Stimulated activated CD4-positive, alpha-beta T cell treated with anti-CD3 and anti-CD28 coated beads, Interleukin-4, amount 100 ng/mL, for 24 hours (primary cell): ENCODE data around the gene FBXO28.
"Not testable (repeated sequence)": the region's sequence is repeated elsewhere in the genome, so short reads cannot be mapped to it uniquely, and the experiment has no call there.

Source experiments
- DNase-seq: peaks from one replicate; pipeline ENCODE4 v3.0.0-alpha.2; 2020

The FBXO28 gene

DNA sequence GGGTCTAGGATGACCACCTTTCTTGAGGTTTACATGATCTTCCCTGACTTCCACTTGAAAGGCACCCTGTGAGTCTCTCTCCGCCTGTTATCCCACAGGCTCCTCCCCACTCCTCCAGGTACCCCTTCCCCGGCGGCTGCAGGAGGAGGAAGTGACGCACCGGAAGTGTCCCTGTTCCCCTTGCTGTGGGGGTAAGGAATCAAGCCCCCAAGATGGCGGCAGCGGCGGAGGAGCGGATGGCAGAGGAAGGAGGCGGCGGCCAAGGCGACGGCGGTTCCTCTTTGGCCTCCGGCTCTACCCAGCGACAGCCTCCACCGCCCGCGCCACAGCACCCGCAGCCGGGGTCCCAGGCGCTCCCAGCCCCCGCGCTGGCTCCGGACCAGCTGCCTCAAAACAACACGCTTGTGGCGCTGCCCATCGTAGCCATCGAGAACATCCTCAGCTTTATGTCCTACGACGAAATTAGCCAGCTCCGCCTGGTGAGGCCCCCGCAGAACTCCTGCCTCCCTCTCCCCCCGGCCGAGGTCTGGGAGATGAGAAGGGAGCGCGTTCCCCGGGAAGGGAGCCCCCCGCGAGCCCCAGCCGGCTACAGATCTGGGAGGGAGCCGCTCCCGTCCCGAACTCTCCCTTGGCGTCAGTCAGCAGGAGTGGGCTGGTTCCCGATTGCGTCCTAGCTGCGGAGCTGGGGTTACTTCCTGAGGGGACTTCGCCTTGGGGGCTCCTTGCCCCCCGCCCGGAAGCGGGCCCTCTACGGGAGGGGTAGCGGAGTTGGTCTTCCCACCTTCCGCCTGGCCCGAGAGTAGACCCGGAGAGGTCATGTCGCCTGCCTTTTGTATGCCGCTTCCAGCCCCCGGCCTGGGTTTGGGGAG is at the start of gene FBXO28:
Gene FBXO28 (plus strand): TSS at position 194 of the 869 bp plus-strand sequence. CDS start 19 bp downstream, at position 213.
- DNase-seq: peak; percentile 98

DNA sequence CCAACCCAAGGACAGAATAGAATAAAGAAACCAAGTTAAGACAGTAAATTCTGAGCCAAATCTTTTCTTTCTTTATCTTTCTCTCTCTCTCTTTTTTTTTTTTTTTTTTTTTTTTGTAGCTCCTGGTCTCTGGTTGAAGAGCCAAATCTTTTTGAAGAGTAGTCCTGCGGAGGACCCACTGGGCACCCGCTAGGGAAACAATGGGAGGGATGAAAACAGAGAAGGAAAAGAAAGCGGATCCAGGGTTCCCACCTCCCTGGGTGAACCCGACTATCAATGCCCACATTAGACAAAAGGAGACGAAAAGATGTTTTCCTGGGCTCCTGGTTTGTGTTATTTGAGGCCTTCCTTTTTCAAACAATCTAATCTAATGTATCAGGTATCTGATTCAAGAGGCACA is 49.8 kb upstream of the FBXO28 start:
- DNase-seq: no peak

GRCh38 chr1:224065455-224065854 is 48.5 kb upstream of the FBXO28 start:
- no peak for DNase-seq

GRCh38 chr1:224067207-224067606 is 46.7 kb upstream of the FBXO28 start:
- no peak for DNase-seq

DNA sequence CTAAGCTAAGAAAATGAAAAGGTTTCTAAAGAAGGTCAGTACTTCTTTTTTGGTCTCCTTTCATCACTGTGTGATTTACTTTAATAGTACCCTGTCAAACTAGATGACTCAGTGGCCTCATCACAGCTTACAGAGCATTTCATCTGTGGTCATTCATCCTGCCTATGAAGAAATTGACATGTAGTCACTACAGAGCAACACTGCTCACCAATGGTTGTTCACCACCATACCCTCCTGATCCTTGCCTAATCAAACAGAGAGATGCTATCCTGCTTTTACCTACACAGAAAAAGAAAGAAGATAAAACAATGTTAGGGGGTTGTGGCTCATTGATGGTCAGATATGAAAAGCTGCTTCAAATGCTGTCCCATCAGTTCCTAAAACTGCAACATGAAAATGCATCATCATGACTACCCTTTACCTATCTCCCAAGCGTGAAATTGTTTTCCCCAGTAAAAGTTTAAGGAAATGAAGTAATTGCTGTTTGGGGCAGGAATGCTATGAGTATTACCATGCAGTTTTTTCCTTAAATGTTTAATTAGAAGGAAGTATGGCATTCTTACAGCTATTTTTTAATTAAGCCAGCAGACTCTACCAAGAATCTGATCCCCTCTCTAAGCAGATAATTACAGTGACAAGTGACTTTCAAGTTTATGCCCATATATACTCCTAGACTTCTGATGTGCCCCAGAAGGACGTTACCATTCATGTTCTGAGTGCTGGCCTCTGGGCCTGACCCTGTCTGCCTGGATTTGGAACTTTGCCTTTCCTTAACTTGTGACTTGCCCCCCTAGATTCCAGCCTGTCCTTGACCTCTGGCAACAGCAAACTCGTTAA is 46.1 kb upstream of the FBXO28 start:
- no peak for DNase-seq

GRCh38 chr1:224068458-224069072 is 45.3 kb upstream of the FBXO28 start:
- DNase-seq: no peak

GRCh38 chr1:224069138-224069537 is 44.8 kb upstream of the FBXO28 start:
- no peak for DNase-seq

GRCh38 chr1:224070521-224070920 is 43.4 kb upstream of the FBXO28 start:
- DNase-seq: no peak

DNA sequence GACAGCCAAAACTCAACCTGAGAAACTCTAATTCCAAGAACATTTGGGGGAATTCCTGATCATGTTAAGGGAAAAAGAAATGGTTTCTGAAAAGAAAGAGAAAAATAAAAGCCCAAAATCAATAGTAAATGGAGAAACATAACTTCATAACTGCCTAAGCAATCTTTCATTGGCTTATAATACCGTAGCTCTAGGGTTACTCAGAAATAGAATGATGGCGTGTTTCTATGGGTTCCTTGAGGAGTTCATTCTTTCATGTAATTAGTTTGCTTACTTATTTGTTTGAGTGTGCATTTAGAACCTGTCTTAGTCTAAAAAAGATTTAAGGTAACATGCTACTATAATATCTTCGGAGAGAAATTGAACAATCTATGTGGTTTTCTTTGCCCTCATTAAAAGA is 37.5 kb upstream of the FBXO28 start:
- DNase-seq: no peak

- DNase-seq: not testable (repeated sequence)
Observed at GRCh38 chr1:224079644-224080043, 34.3 kb upstream of the FBXO28 start.

DNA sequence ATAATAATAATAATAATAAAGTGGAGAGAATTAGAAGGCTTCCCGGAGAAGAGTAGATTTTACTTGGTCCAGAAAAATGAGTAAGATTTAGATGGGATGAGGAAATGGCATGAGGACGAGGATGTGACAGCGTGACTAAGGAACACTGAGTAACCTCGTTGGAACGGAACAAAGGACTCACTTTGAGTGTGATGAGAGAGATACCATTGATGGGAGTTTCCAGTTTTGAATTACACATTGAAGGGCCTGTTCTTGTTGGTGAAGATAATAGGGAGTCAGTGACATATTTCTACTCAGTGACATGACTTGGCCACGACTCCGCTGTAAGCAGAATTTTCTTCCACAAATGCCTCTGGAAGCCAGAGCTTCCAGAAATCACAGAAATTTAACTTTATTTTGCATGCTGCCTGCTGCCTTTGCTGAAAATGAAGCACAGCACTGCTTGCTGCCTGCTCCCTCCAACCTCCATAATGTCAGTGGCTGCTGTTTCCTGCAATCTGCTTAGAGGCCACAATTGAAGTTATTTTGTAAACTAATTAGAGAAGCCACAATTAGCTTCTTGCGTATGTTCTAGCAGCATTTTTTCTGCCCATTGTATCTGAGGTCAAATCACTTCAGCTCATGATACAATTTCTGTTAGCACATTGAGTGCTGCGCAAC is 33.7 kb upstream of the FBXO28 start:
- no peak for DNase-seq

DNA sequence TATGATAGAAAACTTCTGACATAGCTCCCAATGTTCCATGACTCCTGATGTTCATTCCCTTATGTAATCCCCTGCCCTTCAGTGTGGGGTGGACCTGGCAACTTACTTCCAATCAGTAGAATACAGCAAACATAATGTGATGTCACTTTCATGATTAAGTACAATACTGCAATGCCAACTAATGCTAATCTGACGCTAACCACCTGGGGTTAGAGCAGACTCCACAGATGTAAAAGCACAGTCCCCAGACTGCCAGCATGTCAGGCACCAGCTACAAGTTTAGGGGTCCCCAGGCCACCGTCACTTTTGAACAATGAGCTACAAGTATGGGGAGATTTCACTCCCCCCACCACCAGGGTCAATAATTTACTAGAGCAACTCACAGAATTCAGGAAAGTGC is 32.3 kb upstream of the FBXO28 start:
- DNase-seq: no peak

DNA sequence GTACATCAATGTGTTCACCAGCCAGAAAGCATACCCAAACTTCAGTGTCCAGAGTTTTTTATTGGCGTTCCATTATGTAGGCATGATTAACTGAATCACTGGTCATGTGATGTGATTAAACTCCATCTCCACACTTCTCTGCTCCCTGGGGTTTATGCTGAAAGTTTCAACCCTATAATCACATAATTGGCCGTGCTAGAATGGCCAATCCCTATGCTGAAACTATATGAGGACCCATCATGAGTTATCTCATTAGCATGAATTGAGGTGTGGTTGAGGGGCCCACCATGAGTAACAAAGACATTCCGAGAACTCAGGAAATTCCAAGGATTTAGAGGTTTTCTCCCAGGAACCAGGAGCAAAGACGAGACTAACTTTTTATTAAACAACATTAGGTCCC is 31.8 kb upstream of the FBXO28 start:
- no peak for DNase-seq

DNA sequence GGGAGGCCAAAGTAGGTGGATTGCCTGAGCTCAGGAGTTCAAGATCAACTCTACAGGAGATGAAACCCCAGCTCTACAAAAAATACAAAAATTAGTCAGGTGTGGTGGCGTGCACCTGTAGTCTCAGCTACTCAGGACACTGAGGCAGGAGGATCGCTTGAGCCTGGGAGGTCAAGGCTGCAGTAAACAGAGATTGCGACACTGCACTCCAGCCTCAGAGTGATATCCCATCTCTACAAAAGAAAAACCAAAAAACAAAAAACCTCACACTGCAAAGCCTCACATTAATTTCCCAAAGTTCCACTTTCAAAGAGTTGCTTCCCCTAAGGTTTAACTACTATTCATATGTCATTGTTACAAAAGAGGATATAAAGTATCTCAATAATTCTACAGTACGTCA is 29.0 kb upstream of the FBXO28 start:
- no peak for DNase-seq

GRCh38 chr1:224085421-224086108 is 28.3 kb upstream of the FBXO28 start:
- no peak for DNase-seq

GRCh38 chr1:224087286-224087794 is 26.6 kb upstream of the FBXO28 start:
- DNase-seq: no peak

GRCh38 chr1:224089583-224089982 is 24.3 kb upstream of the FBXO28 start:
- DNase-seq: no peak

DNA sequence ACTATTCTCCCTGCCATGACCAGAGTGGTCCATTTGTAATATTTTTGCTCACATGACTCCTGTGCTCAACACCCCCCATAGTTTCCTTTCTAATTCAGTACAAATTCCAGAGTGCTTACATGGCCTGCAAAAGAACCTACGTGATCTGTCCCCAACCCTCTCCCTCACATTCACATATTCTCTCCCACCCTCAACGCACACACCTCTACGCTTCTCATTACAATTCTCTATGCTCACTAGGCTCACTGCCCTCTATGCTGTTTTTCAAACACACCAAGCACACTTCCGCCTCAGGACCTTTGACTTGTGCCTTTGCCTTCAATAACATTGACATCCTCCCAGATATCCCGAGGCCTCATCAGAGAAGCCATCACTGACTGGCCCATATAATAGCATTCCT is 23.8 kb upstream of the FBXO28 start:
- DNase-seq: no peak

- no peak for DNase-seq
Observed at GRCh38 chr1:224092111-224092510, 21.8 kb upstream of the FBXO28 start.

GRCh38 chr1:224092601-224093000 is 21.3 kb upstream of the FBXO28 start:
- no peak for DNase-seq

GRCh38 chr1:224095339-224095738 is 18.6 kb upstream of the FBXO28 start:
- DNase-seq: no peak

DNA sequence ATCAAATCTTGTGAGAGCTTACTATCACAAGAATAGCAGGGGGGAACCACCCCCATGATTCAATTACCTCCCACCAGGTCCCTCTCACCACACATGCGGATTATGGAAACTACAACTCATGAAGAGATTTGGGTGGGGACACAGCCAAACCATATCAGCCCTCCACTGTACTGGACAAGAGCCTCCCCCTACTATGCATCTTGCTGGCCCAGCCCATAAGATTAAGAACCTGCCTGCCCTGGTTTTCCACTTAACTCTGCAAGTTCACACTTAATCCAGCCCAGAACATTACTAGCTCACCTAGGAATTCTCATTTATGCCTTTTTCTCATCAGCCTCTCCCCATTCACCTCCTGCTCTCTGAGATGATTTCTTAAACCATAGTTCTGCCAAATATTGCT is 18.0 kb upstream of the FBXO28 start:
- no peak for DNase-seq
